Astrocyte (in vitro differentiated cells and primary cell): Measurements from ENCODE around the gene CCK. TPM values are rescaled to one million over a fixed set of nuclear protein-coding genes. Genes with fewer than 3 reads are reported as not detected.

ENCODE experiments used
- DNase-seq: peaks from one replicate; pipeline ENCODE4 v3.0.0-alpha.2; 2010; ENCODE audit warnings: low read depth
- FAIRE-seq: peaks from 2 replicates; lab custom pipeline; 2011; peaks lifted over from hg19 to GRCh38; lab: Jason Lieb, UNC
- H2AFZ ChIP-seq: 2 replicates; pipeline ENCODE4 v1.6.0; 2012; ENCODE audit warnings: low read depth, low read length, inconsistent platforms
- H3K27ac ChIP-seq: 2 replicates; pipeline ENCODE4 v1.5.1; 2011; ENCODE audit warnings: low read depth, low read length, inconsistent platforms
- H3K27me3 ChIP-seq: 2 replicates; pipeline ENCODE4 v1.6.0; 2011; ENCODE audit warnings: low read length, inconsistent platforms; ENCODE audit not compliant: insufficient read depth
- H3K36me3 ChIP-seq: 2 replicates; pipeline ENCODE4 v1.5.1; 2011; ENCODE audit warnings: low read length, inconsistent platforms; ENCODE audit not compliant: insufficient read depth
- H3K4me1 ChIP-seq: 2 replicates; pipeline ENCODE4 v1.5.1; 2011; ENCODE audit warnings: low read length, inconsistent platforms; ENCODE audit not compliant: insufficient read depth
- H3K4me2 ChIP-seq: 2 replicates; pipeline ENCODE4 v1.6.0; 2012; ENCODE audit warnings: low read length, inconsistent platforms
- H3K4me3 ChIP-seq: 2 replicates; pipeline ENCODE4 v1.5.1; 2011; ENCODE audit warnings: low read depth, mild to moderate bottlenecking, low read length, inconsistent platforms; ENCODE audit not compliant: insufficient read depth
- H3K79me2 ChIP-seq: 2 replicates; pipeline ENCODE4 v1.6.0; 2012; ENCODE audit warnings: mild to moderate bottlenecking, low read length, inconsistent platforms; ENCODE audit not compliant: insufficient read depth
- H3K9ac ChIP-seq: 2 replicates; pipeline ENCODE4 v1.6.0; 2012; ENCODE audit warnings: mild to moderate bottlenecking, low read length, inconsistent platforms
- H3K9me3 ChIP-seq: 2 replicates; pipeline ENCODE4 v1.5.1; 2012; ENCODE audit warnings: low read depth, mild to moderate bottlenecking, low read length, inconsistent platforms; ENCODE audit not compliant: insufficient read depth
- H4K20me1 ChIP-seq: 2 replicates; pipeline ENCODE4 v1.6.0; 2012; ENCODE audit warnings: low read length, inconsistent platforms; ENCODE audit not compliant: insufficient read depth
- H3K27ac Mint-ChIP-seq: one replicate; pipeline ENCODE4 v1.8.0; 2021; ENCODE audit warnings: mild to moderate bottlenecking, mixed read lengths; ENCODE audit not compliant: unreplicated experiment
- H3K27me3 Mint-ChIP-seq: one replicate; pipeline ENCODE4 v1.8.0; 2021; ENCODE audit warnings: low read depth, mixed read lengths; ENCODE audit not compliant: unreplicated experiment
- H3K36me3 Mint-ChIP-seq: one replicate; pipeline ENCODE4 v1.8.0; 2021; ENCODE audit warnings: low read depth, mixed read lengths; ENCODE audit not compliant: unreplicated experiment
- H3K4me1 Mint-ChIP-seq: one replicate; pipeline ENCODE4 v1.8.0; 2021; ENCODE audit warnings: low read depth, mixed read lengths; ENCODE audit not compliant: unreplicated experiment
- H3K4me3 Mint-ChIP-seq: one replicate; pipeline ENCODE4 v1.8.0; 2021; ENCODE audit warnings: mild to moderate bottlenecking, moderate library complexity, mixed read lengths; ENCODE audit not compliant: unreplicated experiment
- H3K9me3 Mint-ChIP-seq: one replicate; pipeline ENCODE4 v1.8.0; 2021; ENCODE audit warnings: mild to moderate bottlenecking, mixed read lengths; ENCODE audit not compliant: unreplicated experiment
- EZH2 ChIP-seq: IDR thresholded peaks from 2 replicates; pipeline ENCODE4 v1.6.1; 2012; ENCODE audit warnings: mild to moderate bottlenecking, low read length, inconsistent platforms; ENCODE audit not compliant: insufficient read depth
- total RNA-seq: library from RNA; stranded (reverse); gene quantifications from 2 replicates; pipeline ENCODE4 v1.2.1, GENCODE V29; 2021
- TF ChIP-seq, protein P1 (sequence below): IDR thresholded peaks from 2 replicates; pipeline ENCODE4 v1.5.1; 2011; ENCODE audit warnings: low read depth, mild to moderate bottlenecking, inconsistent platforms, low read length, moderate library complexity; ENCODE audit not compliant: insufficient read depth

The CCK gene
- total RNA-seq, 1 donor from 2014 or later, result not detected

DNA sequence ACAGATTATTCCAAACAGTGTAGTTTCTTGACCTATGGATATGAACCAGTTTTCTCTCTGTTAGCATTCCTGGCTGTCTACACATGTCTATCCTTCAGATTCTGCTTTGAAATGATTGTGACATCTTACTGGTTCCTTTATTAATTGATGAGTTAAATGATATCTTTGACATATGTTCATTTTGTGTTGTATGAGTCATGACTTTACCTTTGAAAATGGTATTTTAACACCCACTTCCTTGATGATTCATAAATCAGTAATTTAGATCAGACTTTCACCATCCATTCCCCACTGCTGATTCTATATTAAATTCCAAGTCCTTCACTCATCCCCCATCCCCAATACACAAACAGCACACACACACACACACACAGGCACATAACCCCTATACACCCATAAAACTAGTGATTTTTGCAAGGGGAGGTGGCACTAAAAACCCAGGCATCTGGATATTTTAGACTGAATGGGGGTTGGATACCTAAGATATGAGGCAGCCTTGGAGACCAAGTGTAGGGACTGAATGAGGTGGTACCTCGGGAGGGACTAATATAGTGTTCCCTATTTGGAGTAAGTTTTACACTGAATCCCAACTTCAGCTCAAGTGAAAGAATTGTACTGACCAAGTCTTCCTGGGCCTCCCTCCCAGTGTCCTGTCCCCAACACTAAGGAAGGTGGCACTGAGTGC, 9.7 kb downstream of the CCK start:
- peaks cover 2% of the 10 kb centered on the region for H3K9me3 Mint-ChIP-seq
- no peaks in the 10 kb centered on the region for H4K20me1 ChIP-seq
- no peaks in the 10 kb centered on the region for H3K9me3 ChIP-seq
- H3K4me1 Mint-ChIP-seq, result peaks cover 33% of the 10 kb centered on the region
- H3K4me3 ChIP-seq, result no peak overlapping the region
- H3K27me3 ChIP-seq, result no peaks in the 10 kb centered on the region
- H3K27me3 Mint-ChIP-seq, result peaks cover 9% of the 10 kb centered on the region
- H3K36me3 ChIP-seq, result no peaks in the 10 kb centered on the region
- TF ChIP-seq, protein P1, sequence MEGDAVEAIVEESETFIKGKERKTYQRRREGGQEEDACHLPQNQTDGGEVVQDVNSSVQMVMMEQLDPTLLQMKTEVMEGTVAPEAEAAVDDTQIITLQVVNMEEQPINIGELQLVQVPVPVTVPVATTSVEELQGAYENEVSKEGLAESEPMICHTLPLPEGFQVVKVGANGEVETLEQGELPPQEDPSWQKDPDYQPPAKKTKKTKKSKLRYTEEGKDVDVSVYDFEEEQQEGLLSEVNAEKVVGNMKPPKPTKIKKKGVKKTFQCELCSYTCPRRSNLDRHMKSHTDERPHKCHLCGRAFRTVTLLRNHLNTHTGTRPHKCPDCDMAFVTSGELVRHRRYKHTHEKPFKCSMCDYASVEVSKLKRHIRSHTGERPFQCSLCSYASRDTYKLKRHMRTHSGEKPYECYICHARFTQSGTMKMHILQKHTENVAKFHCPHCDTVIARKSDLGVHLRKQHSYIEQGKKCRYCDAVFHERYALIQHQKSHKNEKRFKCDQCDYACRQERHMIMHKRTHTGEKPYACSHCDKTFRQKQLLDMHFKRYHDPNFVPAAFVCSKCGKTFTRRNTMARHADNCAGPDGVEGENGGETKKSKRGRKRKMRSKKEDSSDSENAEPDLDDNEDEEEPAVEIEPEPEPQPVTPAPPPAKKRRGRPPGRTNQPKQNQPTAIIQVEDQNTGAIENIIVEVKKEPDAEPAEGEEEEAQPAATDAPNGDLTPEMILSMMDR, result no peak
- no peak for TF ChIP-seq EZH2
- H3K36me3 Mint-ChIP-seq, result no peaks in the 10 kb centered on the region
- no peak overlapping the region for H3K27ac Mint-ChIP-seq
- peak overlapping the region; percentile 63 for H3K4me2 ChIP-seq
- H3K27ac ChIP-seq, result no peak overlapping the region
- peaks cover 25% of the 10 kb centered on the region for H3K4me1 ChIP-seq
- no peak overlapping the region for H3K9ac ChIP-seq
- no peak overlapping the region for H2AFZ ChIP-seq
- FAIRE-seq, result peak; percentile 94
- H3K79me2 ChIP-seq, result no peaks in the 10 kb centered on the region
- DNase-seq, result peak; percentile 82
- no peak overlapping the region for H3K4me3 Mint-ChIP-seq

DNA sequence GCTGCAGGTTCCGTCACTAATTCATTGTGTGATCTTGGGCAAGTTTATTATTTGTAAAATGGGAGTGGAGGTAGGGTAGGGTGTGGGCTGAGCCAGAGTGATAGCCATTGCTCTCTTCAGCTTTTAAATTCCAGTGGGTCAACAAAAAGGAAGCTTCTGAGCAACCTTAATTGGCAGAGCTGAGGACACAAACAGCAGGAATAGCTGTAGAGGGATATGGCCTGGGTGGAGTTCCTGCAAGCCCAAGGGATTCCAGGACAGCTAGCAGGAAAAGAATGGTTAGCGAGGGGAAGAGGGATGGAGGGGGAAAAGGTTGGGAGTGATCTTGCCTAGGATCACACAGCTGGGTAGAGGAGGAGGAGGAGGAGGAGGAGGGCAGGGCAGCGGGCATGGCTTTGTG, 11.4 kb downstream of the CCK start:
- FAIRE-seq, result no peak
- Histone ChIP-seq H3K4me1 (peaks cover 25% of the 10 kb centered on the region), H3K9me3 (no peaks in the 10 kb centered on the region), H3K9ac (no peak overlapping the region), H3K4me2 (no peak overlapping the region), H4K20me1 (no peaks in the 10 kb centered on the region), H3K4me3 (no peak overlapping the region), H3K27me3 (no peaks in the 10 kb centered on the region), H3K79me2 (no peaks in the 10 kb centered on the region), H2AFZ (no peak overlapping the region), H3K27ac (no peak overlapping the region), H3K36me3 (no peaks in the 10 kb centered on the region)
- H3K4me3 Mint-ChIP-seq, result no peak overlapping the region
- H3K27me3 Mint-ChIP-seq, result peaks cover 9% of the 10 kb centered on the region
- TF ChIP-seq EZH2, result no peak
- TF ChIP-seq, protein P1, result no peak
- H3K36me3 Mint-ChIP-seq, result no peaks in the 10 kb centered on the region
- peaks cover 33% of the 10 kb centered on the region for H3K4me1 Mint-ChIP-seq
- no peak for DNase-seq
- peaks cover 2% of the 10 kb centered on the region for H3K9me3 Mint-ChIP-seq
- peak overlapping the region; percentile 15 for H3K27ac Mint-ChIP-seq

DNA sequence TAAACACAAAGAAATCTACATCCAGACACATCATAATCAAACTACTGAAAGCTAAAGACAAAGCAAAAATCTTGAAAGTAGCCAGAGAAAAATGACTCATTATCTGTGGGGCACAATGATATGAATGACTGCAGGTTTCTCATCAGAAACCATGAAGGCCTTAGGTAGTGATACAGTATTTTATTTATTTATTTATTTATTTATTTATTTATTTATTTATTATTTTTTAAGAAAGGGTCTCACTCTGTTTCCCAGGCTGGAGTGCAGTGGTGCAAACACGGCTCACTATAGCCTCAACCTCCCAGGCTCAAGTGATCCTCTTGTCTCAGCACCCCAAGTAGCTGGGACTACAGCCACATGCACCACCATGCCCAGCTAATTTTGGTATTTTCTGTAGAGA, 15.2 kb downstream of the CCK start:
- Mint-ChIP-seq H3K4me1 (peaks cover 17% of the 10 kb centered on the region), H3K36me3 (no peaks in the 10 kb centered on the region), H3K27me3 (peaks cover 33% of the 10 kb centered on the region), H3K9me3 (no peaks in the 10 kb centered on the region), H3K4me3 (no peak overlapping the region), H3K27ac (no peak overlapping the region)
- no peaks in the 10 kb centered on the region for H3K79me2 ChIP-seq
- no peak overlapping the region for H2AFZ ChIP-seq
- no peak overlapping the region for H3K9ac ChIP-seq
- H3K9me3 ChIP-seq, result no peaks in the 10 kb centered on the region
- H3K4me1 ChIP-seq, result peaks cover 15% of the 10 kb centered on the region
- TF ChIP-seq EZH2, result no peak
- TF ChIP-seq, protein P1, result no peak
- H3K36me3 ChIP-seq, result no peaks in the 10 kb centered on the region
- no peak overlapping the region for H3K4me3 ChIP-seq
- H4K20me1 ChIP-seq, result no peaks in the 10 kb centered on the region
- FAIRE-seq (no peak), DNase-seq (no peak)
- H3K27me3 ChIP-seq, result peaks cover 16% of the 10 kb centered on the region
- H3K4me2 ChIP-seq, result no peak overlapping the region
- H3K27ac ChIP-seq, result no peak overlapping the region
